ENCODE measurements around the gene NINJ1. TPM values are rescaled to one million over a fixed set of nuclear protein-coding genes. Genes with fewer than 3 reads are reported as not detected.

Gene NINJ1
- total and polyA plus RNA-seq, 2 of the 8 experiments (the other 6 are each of a cell fraction or from before 2014, with no cell fraction given) = 28.2 to 65.6 TPM

DNA sequence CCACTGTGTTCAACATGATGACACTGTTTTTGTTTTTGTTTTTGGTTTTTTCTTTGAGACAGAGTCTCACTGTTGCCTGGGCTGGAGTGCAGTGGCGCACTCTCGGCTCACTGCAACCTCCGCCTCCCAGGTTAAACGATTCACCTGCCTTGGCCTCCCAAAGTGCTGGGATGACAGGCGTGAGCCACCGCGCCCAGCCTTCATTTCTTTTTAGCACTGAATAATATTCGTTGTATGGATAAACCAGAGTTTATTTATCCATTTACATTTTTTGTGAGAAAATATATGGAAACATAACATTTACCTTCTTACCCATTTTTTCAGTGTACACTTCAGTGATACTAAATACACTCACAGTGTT lies 33.8 kb downstream of the NINJ1 start:
- CTCF ChIA-PET (ENCODE audit: partially characterized antibody) = no interaction called here
- FAIRE-seq (no peak), DNase-seq (ENCODE audit: low read depth in 1 of 2, low spot score in 2 of 2) (no peak)

More for the DNA sequence above, 33.8 kb downstream of the NINJ1 start:
- H4K8ac ChIP-seq (ENCODE audit: extremely low read depth, insufficient read depth, low read length) = no peak overlapping the region
- H2BK15ac ChIP-seq (ENCODE audit: low read length) = no peak overlapping the region
- H3K27ac ChIP-seq (ENCODE audit: low read depth, low read length) = no peak overlapping the region
- H2BK120ac ChIP-seq (replicated peaks; ENCODE audit: low read depth, low read length) = no peak overlapping the region
- POLR2A ChIA-PET (ENCODE audit: partially characterized antibody) = no interaction called here
- H3K14ac ChIP-seq (ENCODE audit: insufficient read length) = no peak overlapping the region
- no peak overlapping the region for H3K23ac ChIP-seq (ENCODE audit: insufficient read length)
- peaks cover 0 to 7% of the 10 kb centered on the region in 2 experiments; a peak in 1 of 4 replicates for H3K79me2 ChIP-seq (ENCODE audit: control insufficient read depth in 1 of 2, insufficient read depth in 2 of 2, low read length in 2 of 2)
- no peak overlapping the region for H3K18ac ChIP-seq (ENCODE audit: extremely low read depth, low read length)
- H2AK5ac ChIP-seq (ENCODE audit: low read depth, low read length) = no peak overlapping the region
- 89% methylated on average over 8 of the region's 8 CpGs; no CpG with 5 or more reads in 1 of the 2 experiments for WGBS, 2 experiments (ENCODE audit: extremely low coverage in 1 of 2, insufficient coverage in 1 of 2, insufficient read length in 1 of 2, insufficient replicate concordance in 2 of 2, low coverage in 1 of 2, low lambda C conversion rate in 2 of 2, missing lambda C conversion rate in 1 of 2)
- no peak overlapping the region for H4K91ac ChIP-seq (replicated peaks; ENCODE audit: insufficient read length, low read length)
- no peak overlapping the region for H2BK20ac ChIP-seq (ENCODE audit: low read length)
- peaks cover 0 to 4% of the 10 kb centered on the region in 2 experiments for H4K20me1 ChIP-seq (replicated peaks in 1 of 2; ENCODE audit: control insufficient read depth in 1 of 2, insufficient read depth in 2 of 2, low read length in 2 of 2)
- no peak overlapping the region for H3K56ac ChIP-seq (replicated peaks; ENCODE audit: insufficient read length, low read depth, low read length)
- H3K9me3 ChIP-seq (ENCODE audit: insufficient read depth in 2 of 2, low read depth in 1 of 2, low read length in 1 of 2) = no peaks in the 10 kb centered on the region
- no peaks in the 10 kb centered on the region for H3K79me1 ChIP-seq (ENCODE audit: low read depth, low read length)
- no peak overlapping the region for H3K4me2 ChIP-seq (ENCODE audit: insufficient read depth in 1 of 2, low read depth in 2 of 2, low read length in 2 of 2)
- H2BK12ac ChIP-seq (ENCODE audit: low read depth, low read length) = no peak overlapping the region
- H3K4ac ChIP-seq (replicated peaks; ENCODE audit: insufficient read length, low read depth, low read length) = no peak overlapping the region
- H3K4me1 ChIP-seq (replicated peaks in 1 of 4; ENCODE audit: control insufficient read depth in 3 of 4, insufficient read depth in 4 of 4, low read length in 3 of 4) = peaks cover 0 to 8% (median 3%) of the 10 kb centered on the region in 4 experiments; a peak in 2 of 7 replicates
- no peak overlapping the region for H2AFZ ChIP-seq (ENCODE audit: low read length)
- H3K23me2 ChIP-seq (ENCODE audit: low read depth, low read length) = peaks cover 9% of the 10 kb centered on the region
- no peak overlapping the region for H3K9ac ChIP-seq (replicated peaks in 1 of 4; ENCODE audit: extremely low read depth in 1 of 4, low read depth in 3 of 4, low read length in 3 of 4)
- H2BK5ac ChIP-seq (ENCODE audit: low read depth, low read length) = no peak overlapping the region
- TF ChIP-seq POLR2AphosphoS5 (IDR thresholded peaks at IDR 0.05; ENCODE audit: low read depth, low read length) = no peak
- TF ChIP-seq SUZ12 (IDR thresholded peaks at IDR 0.05; ENCODE audit: low read length) = no peak
- no peak for TF ChIP-seq BCL11A (IDR thresholded peaks at IDR 0.05; ENCODE audit: low read depth in 2 of 2, low read length in 2 of 2)
- no peak for TF ChIP-seq TEAD4 (IDR thresholded peaks at IDR 0.05; ENCODE audit: low read depth, low read length)
- TF ChIP-seq YY1 (IDR thresholded peaks at IDR 0.05; ENCODE audit: low read depth, low read length) = no peak
- no peak for TF ChIP-seq RAD21 (IDR thresholded peaks at IDR 0.05 in 1 of 2, conservative IDR thresholded peaks at IDR 0.05 in 1 of 2; ENCODE audit: low read depth in 2 of 2, low read length in 2 of 2)
- no peak for TF ChIP-seq BACH1 (IDR thresholded peaks at IDR 0.05; ENCODE audit: low read length)
- TF ChIP-seq POLR2A (IDR thresholded peaks at IDR 0.05; ENCODE audit: control extremely low read depth in 1 of 2, low read depth in 2 of 2, low read length in 2 of 2) = no peak
- TF ChIP-seq, protein P1, sequence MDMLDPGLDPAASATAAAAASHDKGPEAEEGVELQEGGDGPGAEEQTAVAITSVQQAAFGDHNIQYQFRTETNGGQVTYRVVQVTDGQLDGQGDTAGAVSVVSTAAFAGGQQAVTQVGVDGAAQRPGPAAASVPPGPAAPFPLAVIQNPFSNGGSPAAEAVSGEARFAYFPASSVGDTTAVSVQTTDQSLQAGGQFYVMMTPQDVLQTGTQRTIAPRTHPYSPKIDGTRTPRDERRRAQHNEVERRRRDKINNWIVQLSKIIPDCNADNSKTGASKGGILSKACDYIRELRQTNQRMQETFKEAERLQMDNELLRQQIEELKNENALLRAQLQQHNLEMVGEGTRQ (IDR thresholded peaks at IDR 0.05; ENCODE audit: low read length) = no peak
- no peak for TF ChIP-seq ZNF274 (IDR thresholded peaks at IDR 0.05; ENCODE audit: borderline replicate concordance, extremely low read depth, low read length)
- no peak for TF ChIP-seq TAF7 (optimal IDR thresholded peaks at IDR 0.05; ENCODE audit: borderline replicate concordance, low read depth, low read length)
- TF ChIP-seq SIX5 (IDR thresholded peaks at IDR 0.05; ENCODE audit: low read depth, low read length) = no peak
- no peak for TF ChIP-seq SIN3A (conservative IDR thresholded peaks at IDR 0.05 in 1 of 2, IDR thresholded peaks at IDR 0.05 in 1 of 2; ENCODE audit: low read depth in 1 of 2, low read length in 2 of 2)
- no peak for TF ChIP-seq RBBP5 (IDR thresholded peaks at IDR 0.05; ENCODE audit: borderline replicate concordance, low read depth, low read length)
- TF ChIP-seq SP4 (IDR thresholded peaks at IDR 0.05; ENCODE audit: low read length) = no peak
- H3K4me3 ChIP-seq (ENCODE audit: extremely low read depth in 1 of 4, insufficient read depth in 2 of 4, low read depth in 3 of 4, low read length in 4 of 4) = no peak overlapping the region
- no peak overlapping the region for H4K5ac ChIP-seq (ENCODE audit: insufficient read length, low read depth, low read length)
- no peaks in the 10 kb centered on the region for H3K36me3 ChIP-seq (ENCODE audit: control insufficient read depth in 2 of 4, insufficient read depth in 4 of 4, low read length in 3 of 4)
- no peaks in the 10 kb centered on the region; a peak in 1 of 7 replicates for H3K27me3 ChIP-seq (replicated peaks in 1 of 4; ENCODE audit: control insufficient read depth in 3 of 4, extremely low read depth in 1 of 4, insufficient read depth in 3 of 4, low read length in 3 of 4)

Measured in H1 (cell line).